Caco-2 (cell line): Measurements from ENCODE around the gene SPARCL1. TPM values are rescaled to one million over a fixed set of nuclear protein-coding genes. Genes with fewer than 3 reads are reported as not detected.

Source experiments
- BruUV-seq: library from RNA; stranded (reverse); fragments of 400-500 nt; replicated peaks from 2 replicates; lab custom pipeline; 2021; lab: Mats Ljungman, UMichigan
- CTCF ChIA-PET: fragments of 300-600 bp; sonication (Branson Sonifier 250); formaldehyde crosslinking; loops from one replicate; lab custom pipeline; 2022; ENCODE audit warnings: antibody characterized with exemption; lab: Charles Lee
- POLR2A ChIA-PET: fragments of 300-600 bp; sonication (Branson Sonifier 250); formaldehyde crosslinking; loops from one replicate; lab custom pipeline; 2022; ENCODE audit warnings: antibody characterized with exemption; lab: Charles Lee
- DNase-seq, 2 experiments: peaks; one replicate each; pipeline versions ENCODE4 v3.0.0 to v3.0.0-alpha.2; 2020 to 2022
- H3K27me3 ChIP-seq: replicated peaks from 2 replicates; pipeline ENCODE4 v1.6.0; 2011; ENCODE audit warnings: low read length; ENCODE audit not compliant: control insufficient read depth, insufficient read depth
- H3K36me3 ChIP-seq: 2 replicates; pipeline ENCODE4 v1.5.1; 2011; ENCODE audit warnings: low read length; ENCODE audit not compliant: control insufficient read depth, insufficient read depth
- H3K4me1 ChIP-seq: fragments of 250-450 bp; sonication (Bioruptor Pico); 2 replicates; pipeline ENCODE4 v1.5.1; 2020; ENCODE audit warnings: mild to moderate bottlenecking
- H3K4me3 ChIP-seq: 2 replicates; pipeline ENCODE4 v1.5.1; 2011; ENCODE audit warnings: low read depth, mild to moderate bottlenecking, control low read depth, low read length
- H3K9me3 ChIP-seq: fragments of 250-450 bp; sonication (Bioruptor Pico); 2 replicates; pipeline ENCODE4 v1.5.1; 2020; ENCODE audit warnings: mild to moderate bottlenecking, moderate library complexity
- H3K27ac Mint-ChIP-seq: one replicate; pipeline ENCODE4 v1.8.0; 2022; ENCODE audit warnings: mixed read lengths; ENCODE audit not compliant: unreplicated experiment
- H3K27me3 Mint-ChIP-seq: one replicate; pipeline ENCODE4 v1.8.0; 2022; ENCODE audit warnings: mixed read lengths; ENCODE audit not compliant: insufficient read depth, unreplicated experiment
- H3K36me3 Mint-ChIP-seq: one replicate; pipeline ENCODE4 v1.8.0; 2022; ENCODE audit warnings: mild to moderate bottlenecking, mixed read lengths; ENCODE audit not compliant: insufficient read depth, unreplicated experiment
- H3K4me1 Mint-ChIP-seq: one replicate; pipeline ENCODE4 v1.8.0; 2022; ENCODE audit warnings: low read depth, mixed read lengths; ENCODE audit not compliant: unreplicated experiment
- H3K4me3 Mint-ChIP-seq: one replicate; pipeline ENCODE4 v1.8.0; 2022; ENCODE audit warnings: mild to moderate bottlenecking, moderate library complexity, mixed read lengths; ENCODE audit not compliant: unreplicated experiment
- H3K9me3 Mint-ChIP-seq: one replicate; pipeline ENCODE4 v1.8.0; 2022; ENCODE audit warnings: mixed read lengths; ENCODE audit not compliant: unreplicated experiment
- CTCF ChIP-seq, 2 experiments: fragments of 200-600 bp in 1 of 2; IDR thresholded peaks; 1 replicate in 1 of 2; 2 replicates in 1 of 2; pipeline versions ENCODE4 v1.5.1 to v1.8.0; 2011 to 2022; ENCODE audit warnings: antibody characterized with exemption in 1 of 2, control low read depth in 1 of 2, inconsistent platforms in 1 of 2, low read depth in 1 of 2, low read length in 1 of 2, mild to moderate bottlenecking in 1 of 2, moderate library complexity in 1 of 2; ENCODE audit not compliant: insufficient read depth in 1 of 2, severe bottlenecking in 1 of 2, unreplicated experiment in 1 of 2
- intact Hi-C: fragments of 100-400 bp; cut with micrococcal nuclease; formaldehyde crosslinking; loops from one replicate; pipeline ENCODE4 v1.10.0; 2022; ENCODE audit not compliant: unreplicated experiment
- total RNA-seq: library from RNA; stranded (reverse); gene quantifications from 2 replicates; pipeline ENCODE4 v1.2.3, GENCODE V29; 2022

The SPARCL1 gene
- total RNA-seq, 1 experiment from 2014 or later, result 0.18 TPM

DNA sequence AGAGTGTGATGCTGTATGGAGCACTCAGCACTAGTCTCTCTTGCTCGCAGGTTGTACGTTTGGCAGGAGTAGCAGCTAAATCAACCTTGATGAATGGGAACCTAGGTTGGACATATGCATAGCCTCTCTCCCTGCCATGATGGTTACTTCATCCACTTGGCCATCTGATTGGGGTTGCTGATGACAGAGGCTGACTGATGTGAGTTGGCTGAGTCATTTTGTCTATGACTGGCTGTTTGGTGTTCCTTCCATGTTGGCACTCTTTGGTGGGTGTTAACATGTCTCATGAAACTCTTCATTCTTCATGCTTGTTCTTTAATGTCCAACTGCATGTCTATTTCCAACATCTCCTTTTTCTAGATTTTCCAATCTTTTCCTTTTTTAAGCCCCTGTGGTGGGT is 31.6 kb upstream of the SPARCL1 start:
- Mint-ChIP-seq H3K4me1 (peaks cover 2% of the 10 kb centered on the region), H3K27ac (no peak overlapping the region), H3K9me3 (no peaks in the 10 kb centered on the region), H3K36me3 (no peaks in the 10 kb centered on the region), H3K4me3 (no peak overlapping the region), H3K27me3 (no peaks in the 10 kb centered on the region)
- CTCF ChIA-PET, result no interaction called here
- no TSS peak for BruUV-seq
- no peaks in the 10 kb centered on the region for H3K9me3 ChIP-seq
- POLR2A ChIA-PET, result no interaction called here
- DNase-seq, result no peak
- no peaks in the 10 kb centered on the region for H3K4me1 ChIP-seq
- no peaks in the 10 kb centered on the region for H3K27me3 ChIP-seq
- intact Hi-C loops, result no loop called here
- no peak for TF ChIP-seq CTCF (IDR thresholded peaks at IDR 0.05; ENCODE audit: insufficient read depth in 1 of 2, low read depth in 1 of 2, low read length in 1 of 2, severe bottlenecking in 1 of 2, unreplicated experiment in 1 of 2)
- H3K4me3 ChIP-seq, result no peak overlapping the region
- no peaks in the 10 kb centered on the region for H3K36me3 ChIP-seq

GRCh38 chr4:87559090-87559837 is 30.1 kb upstream of the SPARCL1 start:
- no peaks in the 10 kb centered on the region for H3K4me1 ChIP-seq
- H3K27ac Mint-ChIP-seq, result no peak overlapping the region
- CTCF ChIA-PET, result no interaction called here
- H3K4me3 ChIP-seq, result no peak overlapping the region
- no peaks in the 10 kb centered on the region for H3K27me3 Mint-ChIP-seq
- no peaks in the 10 kb centered on the region for H3K36me3 Mint-ChIP-seq
- no peak overlapping the region for H3K4me3 Mint-ChIP-seq
- POLR2A ChIA-PET, result no interaction called here
- H3K9me3 ChIP-seq, result no peaks in the 10 kb centered on the region
- H3K9me3 Mint-ChIP-seq, result no peaks in the 10 kb centered on the region
- no peaks in the 10 kb centered on the region for H3K36me3 ChIP-seq
- H3K4me1 Mint-ChIP-seq, result no peaks in the 10 kb centered on the region
- intact Hi-C loops, result no loop called here
- no peaks in the 10 kb centered on the region for H3K27me3 ChIP-seq
- BruUV-seq, result no TSS peak
- TF ChIP-seq CTCF (IDR thresholded peaks at IDR 0.05; ENCODE audit: insufficient read depth in 1 of 2, low read depth in 1 of 2, low read length in 1 of 2, severe bottlenecking in 1 of 2, unreplicated experiment in 1 of 2), result no peak
- peak in 1 of 2 experiments; percentile 33 for DNase-seq

- no peak for TF ChIP-seq CTCF (IDR thresholded peaks at IDR 0.05; ENCODE audit: insufficient read depth in 1 of 2, low read depth in 1 of 2, low read length in 1 of 2, severe bottlenecking in 1 of 2, unreplicated experiment in 1 of 2)
- intact Hi-C loops, result no loop called here
- Mint-ChIP-seq H3K27ac (no peak overlapping the region), H3K9me3 (no peaks in the 10 kb centered on the region), H3K36me3 (no peaks in the 10 kb centered on the region), H3K27me3 (no peaks in the 10 kb centered on the region), H3K4me3 (no peak overlapping the region), H3K4me1 (no peaks in the 10 kb centered on the region)
- H3K36me3 ChIP-seq, result no peaks in the 10 kb centered on the region
- no TSS peak for BruUV-seq
- no peaks in the 10 kb centered on the region for H3K9me3 ChIP-seq
- no peaks in the 10 kb centered on the region for H3K27me3 ChIP-seq
- no peak overlapping the region for H3K4me3 ChIP-seq
- DNase-seq, result no peak
- CTCF ChIA-PET, result no interaction called here
- H3K4me1 ChIP-seq, result no peaks in the 10 kb centered on the region
- POLR2A ChIA-PET, result no interaction called here
Measured at GRCh38 chr4:87557348-87557747, 28.2 kb upstream of the SPARCL1 start.
